GM21390 (cell line): ENCODE data around the gene CD79A.
"Not testable (repeated sequence)": the region's sequence is repeated elsewhere in the genome, so short reads cannot be mapped to it uniquely, and the experiment has no call there.

Experiments
- ATAC-seq: cut with Tn5 transposase; IDR thresholded peaks from one replicate; pipeline ENCODE4 v1.9.1; 2021; ENCODE audit not compliant: unreplicated experiment

The CD79A gene

DNA sequence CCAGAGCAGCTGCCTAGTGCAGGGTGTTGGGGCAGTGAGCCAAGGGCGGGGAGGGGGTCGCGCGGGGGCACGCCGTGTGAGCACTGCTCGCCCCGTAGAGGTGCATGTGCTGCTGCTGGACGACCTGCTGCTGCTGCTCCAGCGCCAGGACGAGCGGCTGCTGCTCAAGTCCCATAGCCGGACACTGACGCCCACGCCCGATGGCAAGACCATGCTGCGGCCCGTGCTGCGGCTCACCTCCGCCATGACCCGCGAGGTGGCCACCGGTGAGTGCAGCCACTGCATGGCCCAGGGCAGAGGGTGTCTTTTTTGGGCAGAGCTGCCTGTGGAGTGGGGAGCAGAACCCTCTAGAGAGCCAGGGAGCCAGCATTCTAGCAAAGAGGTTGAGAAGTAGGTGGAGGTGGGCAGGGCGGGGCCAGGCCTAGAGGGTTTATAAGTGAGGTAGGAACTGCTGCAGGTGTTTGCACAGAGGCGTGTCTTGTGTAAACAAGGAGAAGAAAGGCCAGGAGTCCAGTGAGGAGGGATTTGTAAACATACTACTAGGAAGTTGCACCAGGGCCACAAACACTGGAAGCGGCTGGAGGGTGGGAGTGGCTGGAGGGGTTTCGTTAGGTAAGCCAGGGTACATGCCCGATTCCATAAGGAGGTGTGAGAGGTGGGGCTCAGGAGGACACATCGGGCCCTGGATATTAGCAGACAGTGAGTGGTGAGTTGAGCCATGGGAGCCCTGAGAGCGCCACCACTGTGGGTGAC, 27.2 kb downstream of the CD79A start:
- ATAC-seq: no peak

DNA sequence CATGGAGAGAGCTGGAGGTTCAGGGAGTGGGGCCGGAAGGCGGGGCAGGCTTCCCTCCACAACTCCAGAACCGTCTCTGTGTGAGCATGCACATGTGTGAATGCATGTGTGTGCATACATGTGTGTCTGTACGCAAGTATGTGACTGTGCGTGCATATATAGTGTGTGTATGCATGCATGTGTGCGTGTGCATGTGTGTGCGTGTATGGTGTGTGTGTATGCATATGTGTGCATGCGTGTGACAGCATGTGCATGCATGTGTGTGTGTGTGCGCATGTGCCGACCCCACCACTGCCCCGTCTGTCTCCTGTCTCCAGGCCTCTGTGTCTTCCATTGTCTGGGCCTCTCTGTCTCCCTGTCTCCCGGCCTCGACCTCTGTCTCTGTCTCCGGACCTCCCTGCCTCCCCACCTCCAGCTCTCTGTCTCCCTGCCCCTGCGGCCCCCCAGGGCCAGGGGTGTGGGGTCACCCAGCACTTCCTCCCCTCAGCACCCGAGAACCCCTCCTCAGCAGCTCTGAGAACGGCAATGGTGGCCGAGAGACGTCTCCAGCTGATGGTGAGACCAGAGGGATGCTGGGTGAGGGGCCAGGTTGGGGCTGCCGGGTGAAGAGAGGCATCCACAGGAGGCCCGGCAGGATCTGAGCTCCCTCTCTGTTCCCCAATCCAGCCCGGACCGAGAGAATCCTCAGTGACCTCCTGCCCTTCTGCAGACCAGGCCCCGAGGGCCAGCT, 28.4 kb downstream of the CD79A start:
- ATAC-seq: no peak

GRCh38 chr19:41906271-41906670, 29.2 kb downstream of the CD79A start:
- no peak for ATAC-seq

DNA sequence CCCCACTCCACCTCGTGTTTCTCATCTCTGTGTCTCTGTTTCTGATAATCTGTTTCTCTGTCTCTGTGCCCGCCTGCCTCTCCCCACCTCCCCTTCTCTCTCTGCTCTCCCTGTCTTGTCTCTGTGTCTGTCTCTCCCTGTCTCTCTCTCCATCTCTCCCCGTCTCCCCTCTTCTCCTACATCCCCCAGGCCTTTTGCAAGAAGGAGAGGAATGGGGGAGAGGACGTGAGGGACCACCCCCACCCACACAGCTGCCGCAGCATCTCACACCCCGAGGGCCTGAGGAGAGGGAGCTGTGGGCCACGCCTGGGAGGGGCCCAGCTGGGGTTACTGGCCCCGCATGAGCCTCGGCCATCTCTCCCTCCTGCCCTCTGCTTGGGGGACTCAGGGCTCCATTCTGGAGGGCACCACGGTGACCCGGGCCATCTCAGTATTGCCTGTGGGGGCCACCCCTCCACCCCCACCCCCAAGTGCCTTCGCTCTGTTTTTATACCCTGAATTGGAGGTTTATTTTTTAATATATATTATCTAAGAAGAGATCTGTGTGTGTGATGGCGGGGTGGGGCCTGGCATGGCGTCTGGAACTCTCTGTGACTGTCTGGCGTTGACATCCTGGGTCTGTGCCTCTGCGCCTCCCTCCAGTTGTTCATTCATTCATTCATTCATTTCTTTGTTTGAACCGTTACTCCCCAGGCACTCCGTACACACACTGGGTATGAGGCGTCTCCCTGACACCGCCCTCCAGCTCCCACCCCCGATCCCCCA, 30.0 kb downstream of the CD79A start:
- no peak for ATAC-seq

GRCh38 chr19:41907994-41908615, 31.0 kb downstream of the CD79A start:
- ATAC-seq: no peak

DNA sequence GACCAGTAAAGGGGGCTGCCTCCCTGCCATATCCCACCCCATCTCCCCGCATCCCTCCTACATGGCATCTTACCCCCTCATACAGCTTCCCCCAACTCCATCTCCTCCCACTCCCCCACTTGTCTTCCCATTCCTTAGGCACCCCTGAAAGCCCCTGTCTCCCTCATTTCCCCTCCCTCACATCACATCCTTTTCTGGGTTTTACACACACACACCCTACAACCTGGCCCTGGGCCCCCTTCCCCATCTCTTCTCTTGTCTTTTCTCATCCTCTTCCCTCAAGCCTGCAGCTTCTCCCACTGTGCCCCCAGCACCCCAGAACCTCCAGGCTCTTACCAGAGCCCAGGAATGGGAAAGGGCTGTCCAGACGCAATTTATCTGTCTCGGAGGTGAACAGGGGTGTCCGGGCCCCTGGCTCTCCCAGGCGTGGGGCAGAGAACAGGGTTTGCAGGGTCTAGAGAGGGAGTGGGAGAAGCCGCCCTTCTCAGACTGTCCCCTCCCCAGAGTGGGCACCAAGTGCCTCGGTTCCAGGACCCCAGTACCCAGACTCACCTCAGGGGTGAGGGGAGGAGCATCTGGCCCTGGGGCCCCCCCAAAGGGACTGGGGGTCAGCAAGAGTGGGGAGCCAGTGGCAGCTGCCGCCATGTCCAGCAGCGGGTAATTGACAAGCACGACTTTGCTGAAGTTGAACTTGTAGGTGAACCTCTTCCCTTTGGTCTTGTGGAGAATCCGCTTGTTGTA, 31.8 kb downstream of the CD79A start:
- ATAC-seq: no peak

- ATAC-seq: no peak
Observed at GRCh38 chr19:41909706-41910105, 32.6 kb downstream of the CD79A start.

DNA sequence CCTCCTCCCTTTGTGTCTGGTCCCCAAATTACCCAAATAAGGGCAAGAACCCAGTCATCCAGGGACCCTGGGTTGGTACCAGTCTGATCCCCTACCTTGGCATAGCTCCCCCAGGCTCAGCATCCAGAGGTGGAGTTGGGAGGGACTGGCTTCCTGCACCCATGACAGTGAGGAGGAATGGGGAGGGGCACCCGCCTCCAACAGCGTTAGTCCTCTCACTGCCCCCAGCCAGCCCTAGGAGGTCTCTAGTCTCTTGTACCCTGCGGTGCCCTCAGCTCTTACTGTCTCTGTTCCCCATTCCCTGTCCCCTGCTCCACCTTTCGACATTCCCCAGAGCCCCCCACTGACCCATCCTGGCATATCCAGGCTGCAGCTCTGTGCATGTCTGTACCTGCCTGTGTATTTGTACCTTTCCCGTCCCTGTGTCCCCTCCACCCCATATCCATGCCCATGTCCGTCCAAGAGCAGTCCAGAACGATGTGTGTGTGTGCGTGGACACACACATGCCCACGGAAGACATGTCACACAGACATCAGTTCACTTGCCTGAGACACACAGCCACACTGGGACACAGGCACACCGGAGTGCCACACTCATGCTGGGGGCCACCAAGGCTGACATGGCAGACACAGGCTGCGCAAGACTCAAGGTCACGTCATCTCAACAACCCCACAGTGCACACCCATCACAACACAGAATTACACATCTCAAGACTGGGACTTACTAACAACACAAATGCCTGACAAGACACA, 33.3 kb downstream of the CD79A start:
- ATAC-seq: no peak

- ATAC-seq: no peak
Observed at GRCh38 chr19:41910992-41911888, 34.2 kb downstream of the CD79A start.

DNA sequence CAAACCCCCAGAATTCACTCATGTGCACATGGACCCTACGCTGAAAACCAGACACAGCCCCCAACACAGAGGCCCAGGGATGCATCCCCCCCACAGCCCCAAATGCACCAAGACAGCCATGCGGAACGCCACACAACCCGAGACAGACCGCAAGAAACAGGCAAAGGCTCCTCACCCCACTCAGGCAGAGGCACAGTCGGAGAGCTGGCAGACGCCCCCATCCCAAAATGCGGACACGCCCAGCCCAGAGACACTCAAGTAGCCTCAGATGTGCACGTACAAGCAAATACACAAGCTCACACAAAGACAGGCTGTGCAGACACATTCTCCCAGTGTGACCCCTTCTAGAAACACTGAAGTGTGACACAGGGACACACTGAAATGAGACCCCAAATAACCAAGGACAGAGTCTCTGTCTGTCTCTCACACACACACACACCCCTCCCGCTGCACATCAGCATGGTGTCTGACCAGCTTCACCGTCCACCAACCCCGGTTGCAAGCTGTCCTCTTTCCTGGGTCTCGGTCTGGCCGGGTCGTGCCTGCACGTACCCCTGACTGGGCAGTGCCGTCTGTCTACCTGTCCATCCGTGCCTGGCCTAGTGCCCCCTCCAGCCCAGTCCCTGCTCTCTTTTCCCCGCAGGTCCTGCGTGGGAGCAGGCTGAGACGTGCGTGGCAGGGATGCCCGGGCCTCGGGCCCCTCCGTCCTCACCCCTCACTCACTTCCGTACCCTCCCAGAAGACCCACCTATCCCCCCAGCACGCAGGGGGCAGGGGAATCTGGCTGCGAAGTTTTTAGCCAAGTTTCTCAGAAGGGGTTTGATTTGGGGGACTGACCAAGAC, 35.0 kb downstream of the CD79A start:
- ATAC-seq: no peak

GRCh38 chr19:41912899-41913537, 35.9 kb downstream of the CD79A start:
- ATAC-seq: no peak

GRCh38 chr19:41913538-41914423, 36.7 kb downstream of the CD79A start:
- no peak for ATAC-seq

- ATAC-seq: not testable (repeated sequence)
Observed at GRCh38 chr19:41914424-41914834, 37.4 kb downstream of the CD79A start.

- no peak for ATAC-seq
Observed at GRCh38 chr19:41915021-41915775, 38.1 kb downstream of the CD79A start.

DNA sequence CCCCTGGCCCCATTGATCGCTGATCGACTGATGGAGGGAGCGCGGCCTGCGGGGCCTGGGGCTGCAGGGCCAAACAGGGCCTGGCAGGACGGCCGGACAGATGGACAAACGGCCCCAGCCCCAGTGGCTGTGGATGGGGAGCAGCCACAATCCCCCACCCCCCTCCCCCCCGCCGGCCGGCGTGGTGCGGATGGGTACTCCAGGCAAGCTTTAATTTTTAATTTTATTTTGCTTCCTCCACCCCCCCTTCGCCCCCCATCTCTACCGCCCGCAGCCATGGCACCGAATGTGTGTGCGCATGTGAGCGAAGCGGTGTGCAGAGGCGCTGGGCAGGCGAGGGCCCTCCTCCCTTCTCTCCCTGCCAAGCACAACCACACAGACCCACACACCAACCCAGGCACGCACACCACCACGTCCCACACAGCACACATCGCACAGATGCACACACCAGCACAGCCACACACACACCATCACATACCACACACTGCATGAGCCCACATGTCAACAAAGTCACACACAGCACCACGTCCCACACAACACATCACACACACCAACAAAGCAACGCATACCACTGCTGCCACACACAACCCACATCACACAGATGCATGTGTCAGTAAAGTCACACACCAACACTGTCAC, 38.8 kb downstream of the CD79A start:
- ATAC-seq: no peak
